Astrocyte (in vitro differentiated cells and primary cell): ENCODE data around the gene TRIM4.

Experiments used
- EZH2 ChIP-seq: IDR thresholded peaks from 2 replicates; pipeline ENCODE4 v1.6.1; 2012; ENCODE audit warnings: mild to moderate bottlenecking, low read length, inconsistent platforms; ENCODE audit not compliant: insufficient read depth
- TF ChIP-seq, protein P1 (sequence below): IDR thresholded peaks from 2 replicates; pipeline ENCODE4 v1.5.1; 2011; ENCODE audit warnings: low read depth, mild to moderate bottlenecking, inconsistent platforms, low read length, moderate library complexity; ENCODE audit not compliant: insufficient read depth

- TF ChIP-seq, protein P1, sequence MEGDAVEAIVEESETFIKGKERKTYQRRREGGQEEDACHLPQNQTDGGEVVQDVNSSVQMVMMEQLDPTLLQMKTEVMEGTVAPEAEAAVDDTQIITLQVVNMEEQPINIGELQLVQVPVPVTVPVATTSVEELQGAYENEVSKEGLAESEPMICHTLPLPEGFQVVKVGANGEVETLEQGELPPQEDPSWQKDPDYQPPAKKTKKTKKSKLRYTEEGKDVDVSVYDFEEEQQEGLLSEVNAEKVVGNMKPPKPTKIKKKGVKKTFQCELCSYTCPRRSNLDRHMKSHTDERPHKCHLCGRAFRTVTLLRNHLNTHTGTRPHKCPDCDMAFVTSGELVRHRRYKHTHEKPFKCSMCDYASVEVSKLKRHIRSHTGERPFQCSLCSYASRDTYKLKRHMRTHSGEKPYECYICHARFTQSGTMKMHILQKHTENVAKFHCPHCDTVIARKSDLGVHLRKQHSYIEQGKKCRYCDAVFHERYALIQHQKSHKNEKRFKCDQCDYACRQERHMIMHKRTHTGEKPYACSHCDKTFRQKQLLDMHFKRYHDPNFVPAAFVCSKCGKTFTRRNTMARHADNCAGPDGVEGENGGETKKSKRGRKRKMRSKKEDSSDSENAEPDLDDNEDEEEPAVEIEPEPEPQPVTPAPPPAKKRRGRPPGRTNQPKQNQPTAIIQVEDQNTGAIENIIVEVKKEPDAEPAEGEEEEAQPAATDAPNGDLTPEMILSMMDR, result no peak
- no peak for TF ChIP-seq EZH2
These were observed 7.0 kb upstream of the TRIM4 start for GRCh38 chr7:99926321-99926720.
